HL-60 (cell line): Measurements from ENCODE around the gene PAGE2.

Experiments used
- CTCF ChIP-seq: IDR thresholded peaks from one replicate; pipeline ENCODE4 v1.5.1; 2011; ENCODE audit warnings: low read length, control low read depth, inconsistent platforms; ENCODE audit not compliant: insufficient read depth
- POLR2AphosphoS5 ChIP-seq: IDR thresholded peaks from 2 replicates; pipeline ENCODE4 v1.6.1; 2012; ENCODE audit warnings: low read depth

GRCh38 chrX:55107911-55108310 is 19.1 kb downstream of the PAGE2 start:
- TF ChIP-seq CTCF (no peak), POLR2AphosphoS5 (no peak)
